CD4-positive, alpha-beta T cell treated with Interleukin-17A for 1 hour (primary cell): ENCODE data around the gene FBXO11.
"Not testable (repeated sequence)": the region's sequence is repeated elsewhere in the genome, so short reads cannot be mapped to it uniquely, and the experiment has no call there.

Source experiments
- DNase-seq: peaks from one replicate; pipeline ENCODE4 v3.0.0-alpha.2; 2020

The FBXO11 gene

GRCh38 chr2:47906157-47907038, at the start of gene FBXO11:
TSS of gene FBXO11 (minus strand) at chr2:47906498. CDS start at chr2:47905720, 778 bp downstream.
- peak; percentile 99 for DNase-seq

- DNase-seq: no peak
Observed at GRCh38 chr2:47950340-47951301, 44.3 kb upstream of the FBXO11 start.

- DNase-seq: no peak
Observed at GRCh38 chr2:47946593-47946992, 40.3 kb upstream of the FBXO11 start.

GRCh38 chr2:47945046-47945781, 38.9 kb upstream of the FBXO11 start:
- DNase-seq: no peak

- DNase-seq: no peak
Observed at GRCh38 chr2:47941936-47942335, 35.6 kb upstream of the FBXO11 start.

- DNase-seq: no peak
Observed at GRCh38 chr2:47937677-47938076, 31.4 kb upstream of the FBXO11 start.

- no peak for DNase-seq
Observed at GRCh38 chr2:47935071-47935470, 28.8 kb upstream of the FBXO11 start.

GRCh38 chr2:47918043-47918442, 11.7 kb upstream of the FBXO11 start:
- DNase-seq: no peak

- no peak for DNase-seq
Observed at GRCh38 chr2:47917276-47917961, 11.1 kb upstream of the FBXO11 start.

- DNase-seq: no peak
Observed at GRCh38 chr2:47916412-47916811, 10.1 kb upstream of the FBXO11 start.

GRCh38 chr2:47910662-47911061, 4.4 kb upstream of the FBXO11 start:
- not testable (repeated sequence) for DNase-seq

GRCh38 chr2:47908682-47909081, 2.4 kb upstream of the FBXO11 start:
- no peak for DNase-seq

GRCh38 chr2:47907039-47907781, 912 bp upstream of the FBXO11 start:
- peak; percentile 78 for DNase-seq

- DNase-seq: peak; percentile 62
Observed at GRCh38 chr2:47905386-47906156, 727 bp downstream of the FBXO11 start.

GRCh38 chr2:47903781-47904490, 2.4 kb downstream of the FBXO11 start:
- no peak for DNase-seq

GRCh38 chr2:47901892-47902291, 4.4 kb downstream of the FBXO11 start:
- DNase-seq: not testable (repeated sequence)

GRCh38 chr2:47900857-47901256, 5.4 kb downstream of the FBXO11 start:
- DNase-seq: no peak

GRCh38 chr2:47899915-47900816, 6.1 kb downstream of the FBXO11 start:
- no peak for DNase-seq
